HG03565 (cell line): Measurements from ENCODE around the gene TCP1.
"Not testable (repeated sequence)": the region's sequence is repeated elsewhere in the genome, so short reads cannot be mapped to it uniquely, and the experiment has no call there.

Source experiments
- ATAC-seq: cut with Tn5 transposase; IDR thresholded peaks from one replicate; pipeline ENCODE4 v1.9.1; 2021; ENCODE audit warnings: mild to moderate bottlenecking, moderate library complexity; ENCODE audit not compliant: unreplicated experiment

The TCP1 gene

DNA sequence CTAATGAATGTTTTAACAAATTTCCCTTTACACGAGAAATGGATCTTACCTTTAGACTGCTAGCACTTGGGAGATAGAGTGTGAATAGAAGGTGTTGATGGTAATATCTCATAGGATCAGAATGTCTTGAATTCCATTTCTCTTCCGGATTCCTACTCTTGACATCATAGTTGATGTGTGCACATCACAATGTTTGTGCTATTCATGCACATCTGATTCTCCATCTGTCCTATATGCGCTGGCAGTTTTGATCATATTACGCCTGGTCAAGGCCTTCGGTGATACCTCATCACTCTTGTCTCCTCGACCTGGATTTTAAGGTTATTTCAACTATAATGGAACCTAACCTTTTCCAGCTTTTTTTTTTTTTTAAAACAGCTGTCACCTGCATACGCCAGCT is 44.3 kb downstream of the TCP1 start:
- ATAC-seq, result no peak

DNA sequence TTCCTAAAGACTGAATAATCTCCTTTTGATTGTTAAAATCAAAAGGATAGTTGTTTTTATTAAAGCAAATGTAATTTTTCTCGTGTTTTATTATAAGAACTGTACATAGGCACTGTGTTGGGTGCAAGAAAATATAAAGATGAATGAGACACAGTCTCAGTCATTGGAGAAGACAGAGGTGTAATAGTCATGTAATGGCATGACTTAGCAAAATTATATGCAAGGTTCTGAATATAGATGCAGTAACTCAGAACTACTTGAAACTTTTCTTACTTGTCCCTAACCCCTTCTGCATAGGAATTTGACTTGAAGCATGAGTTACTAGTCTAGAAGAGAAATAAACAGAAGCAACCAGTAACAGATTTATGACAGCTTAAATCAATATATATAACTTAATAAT is 47.2 kb downstream of the TCP1 start:
- no peak for ATAC-seq

DNA sequence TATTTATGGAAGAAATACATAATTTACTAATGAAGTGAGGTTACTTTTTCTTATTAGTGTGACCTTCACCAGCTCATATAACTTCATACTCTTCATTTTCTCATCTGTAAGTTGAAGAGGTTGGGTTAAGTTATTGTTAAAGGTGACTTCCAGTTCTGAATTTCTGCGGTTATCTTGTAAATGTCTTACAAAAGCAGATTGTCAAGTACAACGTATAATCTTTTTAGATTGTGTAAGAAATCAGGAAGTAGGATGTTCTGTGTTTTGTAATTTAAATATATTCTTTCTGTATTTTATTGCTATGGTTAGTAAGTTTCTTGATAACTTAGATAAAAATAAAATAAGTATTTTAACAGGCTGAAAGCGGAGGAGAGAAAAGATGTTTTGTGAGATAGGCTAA is 50.1 kb downstream of the TCP1 start:
- no peak for ATAC-seq

DNA sequence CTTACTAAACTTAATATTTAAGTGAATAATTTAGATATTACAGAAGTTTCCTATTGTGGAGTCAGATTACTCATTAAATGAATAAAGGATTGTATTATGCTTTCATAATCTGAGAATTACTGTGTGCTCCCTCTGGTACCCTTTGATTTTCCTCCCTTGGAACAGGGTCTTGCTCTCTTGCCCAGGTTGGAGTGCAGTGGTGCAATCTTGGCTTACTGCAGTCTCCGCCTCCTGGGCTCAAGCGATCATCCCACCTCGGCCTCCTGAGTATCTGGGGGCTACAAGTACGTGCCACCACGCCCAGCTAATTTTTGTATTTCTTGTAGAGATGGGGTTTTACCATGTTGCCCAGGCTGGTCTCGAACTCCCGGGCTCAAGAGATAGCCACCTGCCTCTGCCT is 52.5 kb downstream of the TCP1 start:
- no peak for ATAC-seq

DNA sequence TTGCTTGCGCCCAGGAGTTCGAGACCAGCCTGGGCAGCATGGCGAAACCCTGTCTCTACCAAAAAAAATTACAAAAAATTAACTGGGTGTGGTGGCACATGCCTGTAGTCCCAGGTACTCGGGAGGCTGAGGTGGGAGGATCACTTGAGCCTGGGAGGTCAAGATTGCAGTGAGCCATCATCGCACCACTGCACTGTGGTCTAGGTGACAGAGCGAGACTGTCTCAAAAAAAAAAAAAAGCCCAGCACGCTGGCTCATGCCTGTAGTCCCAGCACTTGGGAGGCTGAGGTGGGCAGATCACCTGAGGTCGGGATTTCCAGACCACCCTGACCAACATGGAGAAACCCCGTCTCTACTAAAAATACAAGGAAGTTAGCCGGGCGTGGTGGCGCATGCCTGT is 56.0 kb downstream of the TCP1 start:
- ATAC-seq, result not testable (repeated sequence)

DNA sequence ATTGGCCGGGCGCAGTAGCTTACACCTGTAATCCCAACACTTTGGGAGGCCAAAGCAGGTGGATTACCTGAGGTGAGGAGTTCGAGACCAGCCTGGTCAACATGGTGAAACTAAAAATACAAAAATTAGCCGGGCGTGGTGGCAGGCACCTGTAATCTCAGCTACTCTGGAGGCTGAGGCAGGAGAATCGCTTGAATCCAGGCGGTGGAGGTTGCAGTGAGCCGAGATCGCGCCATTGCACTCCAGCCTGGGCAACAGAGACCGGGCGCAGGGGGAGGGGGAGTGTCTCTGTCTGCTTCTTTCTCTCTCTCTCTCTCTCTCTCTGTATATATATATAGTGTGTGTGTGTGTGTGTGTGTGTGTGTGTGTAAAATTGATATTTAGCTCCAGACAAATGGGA is 56.9 kb downstream of the TCP1 start:
- ATAC-seq, result not testable (repeated sequence)

DNA sequence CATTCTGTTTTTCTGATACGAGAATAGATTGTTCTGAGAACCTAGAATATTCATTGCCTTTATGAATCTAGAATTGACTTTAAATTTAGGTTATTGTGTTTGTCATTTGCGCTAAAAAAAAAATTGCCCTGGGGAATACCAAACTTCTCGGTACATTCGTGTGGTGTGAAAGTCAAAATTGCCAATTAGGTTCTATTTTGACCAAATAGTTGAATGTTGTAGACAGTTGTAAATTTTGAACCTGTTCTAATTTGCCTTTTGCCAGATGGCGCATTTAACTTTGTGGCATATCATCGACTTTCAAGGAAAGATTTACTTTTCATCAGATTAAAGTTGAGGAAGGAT is 59.1 kb downstream of the TCP1 start:
- ATAC-seq, result no peak

DNA sequence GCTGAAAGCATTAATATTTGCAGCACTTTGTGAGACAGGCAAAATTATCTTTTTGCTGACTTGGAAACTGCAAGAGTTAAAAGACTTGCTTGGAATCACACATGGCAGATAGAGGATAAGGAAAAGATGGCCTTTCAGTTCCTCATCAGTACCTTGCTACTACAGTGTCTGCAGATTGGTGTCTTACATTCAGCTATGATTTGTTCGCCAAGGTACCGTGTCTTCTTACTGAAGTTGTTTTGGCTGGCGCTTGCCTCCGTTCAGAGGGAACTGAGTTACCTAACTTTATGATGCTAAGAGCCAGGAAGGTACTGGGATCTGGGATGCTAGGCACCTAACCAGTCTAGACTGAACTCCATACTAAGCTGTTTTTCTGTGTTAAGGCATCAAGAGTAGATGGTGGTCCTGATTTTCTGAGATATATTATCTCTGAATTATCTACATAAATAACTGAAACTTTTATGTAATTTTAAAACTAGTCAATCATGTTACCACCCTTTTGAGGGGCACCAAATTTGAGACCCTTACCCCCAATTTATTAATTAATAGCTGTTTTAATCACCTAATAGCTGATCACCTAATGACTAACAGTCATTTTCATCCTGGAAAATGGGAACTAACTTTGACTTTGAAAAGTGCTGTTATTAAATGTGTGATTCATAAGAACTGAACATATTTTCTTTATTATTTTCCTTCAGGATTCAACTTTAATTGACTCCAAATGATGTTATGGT is 59.6 kb downstream of the TCP1 start:
- ATAC-seq, result no peak

DNA sequence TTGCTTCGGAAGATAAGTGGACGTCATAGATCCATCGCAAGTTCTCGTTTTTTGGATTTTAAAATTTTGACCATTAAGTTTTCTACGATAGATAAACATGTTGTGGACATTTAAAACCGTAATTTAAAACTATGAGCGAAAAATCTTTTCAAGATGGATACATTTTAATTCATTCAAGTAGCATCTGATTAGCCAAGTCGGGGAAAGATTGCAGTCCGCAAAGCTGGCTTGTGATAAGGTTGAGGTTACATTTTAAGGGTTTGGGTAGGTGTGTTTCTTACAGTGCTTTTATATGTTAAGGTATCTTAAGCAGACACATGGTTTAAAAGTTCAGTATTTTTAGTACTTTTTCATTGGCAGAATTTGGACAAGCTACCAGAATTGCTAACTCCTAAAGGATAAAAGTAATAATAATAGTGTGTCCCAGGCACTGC is 60.9 kb downstream of the TCP1 start:
- ATAC-seq, result no peak
